Suprapubic skin (tissue), 4 donors: ENCODE results near the gene RBM33. TPM values are rescaled to one million over a fixed set of nuclear protein-coding genes. Genes with fewer than 3 reads are reported as not detected.

ENCODE experiments used
- DNase-seq, 2 donors: peaks; one replicate each; pipeline ENCODE4 v3.0.0-alpha.2; 2019; ENCODE audit warnings: low spot score in 2 of 2
- H3K27ac ChIP-seq: fragments of 200-600 bp; sonication (generic); one replicate; pipeline ENCODE4 v1.5.1; 2019
- H3K27me3 ChIP-seq: fragments of 200-600 bp; sonication (generic); one replicate; pipeline ENCODE4 v1.5.1; 2019
- H3K36me3 ChIP-seq: fragments of 200-600 bp; sonication (generic); one replicate; pipeline ENCODE4 v1.5.1; 2019
- H3K4me1 ChIP-seq: fragments of 200-600 bp; sonication (generic); one replicate; pipeline ENCODE4 v1.5.1; 2019
- H3K4me3 ChIP-seq: fragments of 200-600 bp; sonication (generic); one replicate; pipeline ENCODE4 v1.5.1; 2019; ENCODE audit warnings: mild to moderate bottlenecking
- H3K9me3 ChIP-seq: fragments of 200-600 bp; sonication (generic); one replicate; pipeline ENCODE4 v1.5.1; 2019
- CTCF ChIP-seq, 2 donors: fragments of 200-600 bp in 1 of 2; fragments of 450-650 bp in 1 of 2; sonication (generic) in 1 of 2; IDR thresholded peaks; one replicate each; pipeline ENCODE4 v1.5.1; 2016 to 2019; ENCODE audit warnings: antibody characterized with exemption in 2 of 2, mild to moderate bottlenecking in 1 of 2, moderate library complexity in 1 of 2
- EP300 ChIP-seq: sonication (generic); formaldehyde crosslinking; IDR thresholded peaks from one replicate; pipeline ENCODE4 v1.6.1; 2017; ENCODE audit warnings: antibody characterized with exemption
- POLR2A ChIP-seq, 2 donors: fragments of 450-650 bp; IDR thresholded peaks; one replicate each; pipeline ENCODE4 v1.6.1; 2017; ENCODE audit warnings: antibody characterized with exemption in 2 of 2, mild to moderate bottlenecking in 2 of 2, moderate library complexity in 2 of 2
- POLR2AphosphoS5 ChIP-seq, 3 donors: sonication (generic); formaldehyde crosslinking; IDR thresholded peaks; one replicate each; pipeline ENCODE4 v1.6.1; 2017; ENCODE audit warnings: antibody characterized with exemption in 3 of 3
- WGBS: methylation state at CpG from one replicate; pipeline ENCODE4 v1.1.5; 2018; 5-methylcytosine and 5-hydroxymethylcytosine counted together
- total RNA-seq, 4 donors: library from RNA; depleted of rRNA; stranded (reverse); fragments of >200 nt; gene quantifications; one replicate each; pipeline ENCODE4 v1.1.0, GENCODE V29; 2016

Gene RBM33
- total RNA-seq, 4 donors from 2014 or later, result 37.4 to 121 (median 58.2) TPM

- peaks cover 10% of the 10 kb centered on the region for H3K36me3 ChIP-seq
- no peak for DNase-seq
- H3K27me3 ChIP-seq, result no peaks in the 10 kb centered on the region
- TF ChIP-seq CTCF (IDR thresholded peaks at IDR 0.05), result no peak
- H3K4me1 ChIP-seq, result peaks cover 36% of the 10 kb centered on the region
- 85% methylated on average over 4 of the region's 4 CpGs for WGBS
- no peaks in the 10 kb centered on the region for H3K9me3 ChIP-seq
- H3K27ac ChIP-seq, result no peak overlapping the region
- H3K4me3 ChIP-seq, result no peak overlapping the region
Measured at GRCh38 chr7:155751409-155751808, 106.9 kb downstream of the RBM33 start.

GRCh38 chr7:155752756-155753445 is 108.4 kb downstream of the RBM33 start:
- Histone ChIP-seq H3K27ac (no peak overlapping the region), H3K36me3 (peaks cover 3% of the 10 kb centered on the region), H3K9me3 (no peaks in the 10 kb centered on the region), H3K27me3 (no peaks in the 10 kb centered on the region), H3K4me1 (peaks cover 36% of the 10 kb centered on the region), H3K4me3 (no peak overlapping the region)
- no peak for TF ChIP-seq POLR2AphosphoS5 (IDR thresholded peaks at IDR 0.05)
- TF ChIP-seq CTCF (IDR thresholded peaks at IDR 0.05), result no peak
- no peak for TF ChIP-seq POLR2A (IDR thresholded peaks at IDR 0.05)
- no peak for TF ChIP-seq EP300
- DNase-seq, result no peak
- WGBS, result 81% methylated on average over 9 of the region's 9 CpGs

GRCh38 chr7:155753446-155753965 is 109.0 kb downstream of the RBM33 start:
- no peak for TF ChIP-seq POLR2AphosphoS5 (IDR thresholded peaks at IDR 0.05)
- no peak for TF ChIP-seq POLR2A (IDR thresholded peaks at IDR 0.05)
- no peak for TF ChIP-seq EP300
- TF ChIP-seq CTCF (IDR thresholded peaks at IDR 0.05), result no peak
- Histone ChIP-seq H3K4me1 (peaks cover 36% of the 10 kb centered on the region), H3K27me3 (no peaks in the 10 kb centered on the region), H3K36me3 (no peaks in the 10 kb centered on the region), H3K4me3 (no peak overlapping the region), H3K27ac (no peak overlapping the region), H3K9me3 (no peaks in the 10 kb centered on the region)
- no peak for DNase-seq
- 62% methylated on average over 10 of the region's 10 CpGs for WGBS

- TF ChIP-seq EP300 (no peak), CTCF (IDR thresholded peaks at IDR 0.05) (no peak), POLR2A (IDR thresholded peaks at IDR 0.05) (no peak), POLR2AphosphoS5 (IDR thresholded peaks at IDR 0.05) (no peak)
- no peaks in the 10 kb centered on the region for H3K27me3 ChIP-seq
Measured at GRCh38 chr7:155754165-155754564, 109.7 kb downstream of the RBM33 start.

GRCh38 chr7:155755026-155755425 is 110.6 kb downstream of the RBM33 start:
- 89% methylated on average over 3 of the region's 3 CpGs for WGBS

More at GRCh38 chr7:155754165-155754564, 109.7 kb downstream of the RBM33 start:
- no peaks in the 10 kb centered on the region for H3K36me3 ChIP-seq
- H3K9me3 ChIP-seq, result no peaks in the 10 kb centered on the region
- no peak for DNase-seq
- no peak overlapping the region for H3K27ac ChIP-seq
- no peak overlapping the region for H3K4me3 ChIP-seq
- H3K4me1 ChIP-seq, result peaks cover 36% of the 10 kb centered on the region

More at GRCh38 chr7:155755026-155755425, 110.6 kb downstream of the RBM33 start:
- Histone ChIP-seq H3K4me1 (peaks cover 31% of the 10 kb centered on the region), H3K9me3 (no peaks in the 10 kb centered on the region), H3K4me3 (no peak overlapping the region), H3K27me3 (no peaks in the 10 kb centered on the region), H3K36me3 (no peaks in the 10 kb centered on the region), H3K27ac (no peak overlapping the region)
- no peak for DNase-seq
- TF ChIP-seq CTCF (IDR thresholded peaks at IDR 0.05) (no peak), POLR2A (IDR thresholded peaks at IDR 0.05) (no peak), POLR2AphosphoS5 (IDR thresholded peaks at IDR 0.05) (no peak), EP300 (no peak)
